HL-60/S4 treated with phorbol 12-myristate 13-acetate at 8.2 ng/mL for 4 days and 3 days (cell line): ENCODE data around the gene SBF2.
"Not testable (repeated sequence)": the region's sequence is repeated elsewhere in the genome, so short reads cannot be mapped to it uniquely, and the experiment has no call there.

ENCODE experiments used
- in situ Hi-C: fragments of 300-500 bp; cut with MboI; formaldehyde crosslinking; loops from 2 replicates; pipeline ENCODE4 v1.15.0; 2022; ENCODE audit warnings: low sequenced_read_pairs

The SBF2 gene

GRCh38 chr11:10076458-10077141, 217.4 kb downstream of the SBF2 start:
- in situ Hi-C loops: no loop called here

DNA sequence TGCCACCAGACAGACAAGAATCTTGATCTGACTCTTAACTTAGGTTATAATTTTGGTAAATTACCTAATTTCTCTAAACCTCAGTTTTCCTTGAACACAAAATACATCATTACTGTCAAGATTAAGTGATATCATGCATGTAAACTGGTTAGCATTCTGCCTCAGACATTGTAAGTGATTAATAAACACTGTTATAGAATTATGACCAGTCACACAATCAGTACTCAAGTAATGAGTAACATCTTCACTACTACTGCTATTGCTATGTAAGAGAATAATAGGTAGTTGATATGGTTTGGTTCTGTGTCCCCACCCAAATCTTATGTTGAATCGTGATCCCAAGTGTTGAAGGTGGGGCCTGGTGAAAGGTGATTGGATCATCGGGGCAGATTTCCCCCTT, 218.9 kb downstream of the SBF2 start:
- in situ Hi-C loops: no loop called here

DNA sequence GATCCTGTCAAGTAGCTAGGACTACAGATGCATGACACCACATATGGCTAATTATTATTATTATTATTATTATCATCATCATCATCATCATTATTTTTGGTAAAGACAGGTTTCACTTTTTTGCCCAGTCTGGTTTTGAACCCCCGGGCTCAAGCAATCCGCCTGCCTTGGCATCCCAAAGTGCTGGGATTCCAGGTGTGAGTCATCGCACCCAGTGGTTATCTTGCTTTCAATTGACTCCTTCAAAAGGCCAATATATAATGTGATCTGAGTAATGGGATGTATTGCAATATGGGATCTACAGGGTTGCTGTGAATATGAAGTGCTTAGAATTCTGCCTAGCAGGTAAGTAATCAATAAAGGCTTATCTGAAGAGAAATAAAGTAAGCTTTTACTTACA, 221.2 kb downstream of the SBF2 start:
- in situ Hi-C loops: no loop called here

DNA sequence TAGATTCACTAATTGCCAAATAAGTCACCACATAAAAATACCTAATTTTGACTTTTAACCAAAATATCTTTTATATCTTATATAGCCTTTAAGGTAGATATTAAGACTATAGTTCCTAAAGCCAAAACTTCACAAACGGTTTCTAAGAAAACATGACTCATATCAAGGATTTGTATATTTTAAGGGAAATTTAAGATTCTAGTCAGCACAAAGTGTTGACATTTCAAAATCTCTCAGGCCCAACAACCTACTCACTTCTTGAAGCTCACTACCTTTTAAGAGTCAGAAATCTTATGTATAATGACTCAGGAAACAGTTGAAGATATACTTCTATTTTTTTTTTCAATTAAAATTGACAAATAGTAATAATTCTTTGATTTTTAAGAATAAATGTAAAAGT, 221.9 kb downstream of the SBF2 start:
- in situ Hi-C loops: no loop called here

- in situ Hi-C loops: no loop called here
Observed at GRCh38 chr11:10067629-10068300, 226.3 kb downstream of the SBF2 start.

GRCh38 chr11:10066441-10066840, 227.6 kb downstream of the SBF2 start:
- in situ Hi-C loops: no loop called here

GRCh38 chr11:10064828-10065227, 229.2 kb downstream of the SBF2 start:
- in situ Hi-C loops: no loop called here

- in situ Hi-C loops: no loop called here
Observed at GRCh38 chr11:10058356-10058755, 235.7 kb downstream of the SBF2 start.

GRCh38 chr11:10051868-10052586, 242.0 kb downstream of the SBF2 start:
- in situ Hi-C loops: no loop called here

- in situ Hi-C loops: no loop called here
Observed at GRCh38 chr11:10050561-10050960, 243.5 kb downstream of the SBF2 start.

DNA sequence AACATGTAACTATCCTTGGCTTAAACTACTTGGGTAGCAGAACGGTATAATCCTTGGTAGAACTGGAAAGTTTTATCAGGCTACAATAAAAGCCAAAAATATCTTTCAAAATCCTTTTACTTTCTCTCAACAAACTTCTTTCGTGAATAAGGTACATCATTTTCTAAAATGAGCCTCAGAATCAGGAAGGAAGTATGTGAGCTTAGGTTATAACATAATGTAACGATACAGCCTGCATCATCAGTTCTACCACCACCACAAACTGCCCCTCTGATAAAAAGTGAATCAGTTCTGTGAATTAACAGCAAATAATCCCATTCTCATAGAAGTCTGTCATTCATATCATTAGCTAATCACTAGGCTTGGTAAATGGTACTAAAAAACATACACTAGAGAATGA, 244.3 kb downstream of the SBF2 start:
- in situ Hi-C loops: no loop called here

- in situ Hi-C loops: no loop called here
Observed at GRCh38 chr11:10048350-10048749, 245.7 kb downstream of the SBF2 start.

DNA sequence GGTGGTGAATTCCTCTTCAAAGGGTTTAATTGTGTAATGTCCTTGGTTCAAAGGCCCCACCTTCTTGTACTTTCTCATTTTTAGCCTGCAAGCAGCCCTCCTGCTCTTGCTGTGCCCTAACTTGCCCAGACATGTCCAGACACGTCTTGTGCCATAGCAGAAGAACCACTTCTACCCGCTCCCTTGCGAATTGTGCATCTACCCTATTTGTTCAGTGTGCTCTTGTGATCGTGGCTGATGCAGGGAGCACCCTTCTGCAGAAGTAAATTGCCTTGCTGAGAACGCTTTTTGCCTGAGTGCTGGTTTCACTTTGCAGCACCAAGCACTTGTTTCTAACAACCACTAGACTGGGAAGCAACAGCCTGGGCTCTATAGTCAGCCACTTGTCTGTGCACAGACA, 249.4 kb downstream of the SBF2 start:
- in situ Hi-C loops: no loop called here

DNA sequence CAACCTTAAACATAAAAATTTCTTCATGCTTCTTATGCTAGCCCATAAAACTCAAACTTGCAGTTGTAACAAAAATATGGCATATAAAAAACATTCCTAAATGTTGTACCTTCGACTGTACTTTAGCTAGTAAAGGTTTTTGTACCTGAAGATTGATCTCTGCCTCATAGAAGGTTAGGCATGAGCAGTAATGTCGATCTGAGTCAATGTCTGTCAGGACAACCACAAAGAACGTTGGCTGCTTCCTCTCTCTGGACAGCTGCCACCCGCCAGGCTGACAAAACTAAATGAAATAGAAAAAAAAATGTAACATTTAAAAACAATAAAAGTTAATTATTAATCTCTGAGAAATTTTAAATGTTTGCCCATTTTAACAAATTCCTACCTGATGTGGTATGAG, 251.3 kb downstream of the SBF2 start:
- in situ Hi-C loops: no loop called here

DNA sequence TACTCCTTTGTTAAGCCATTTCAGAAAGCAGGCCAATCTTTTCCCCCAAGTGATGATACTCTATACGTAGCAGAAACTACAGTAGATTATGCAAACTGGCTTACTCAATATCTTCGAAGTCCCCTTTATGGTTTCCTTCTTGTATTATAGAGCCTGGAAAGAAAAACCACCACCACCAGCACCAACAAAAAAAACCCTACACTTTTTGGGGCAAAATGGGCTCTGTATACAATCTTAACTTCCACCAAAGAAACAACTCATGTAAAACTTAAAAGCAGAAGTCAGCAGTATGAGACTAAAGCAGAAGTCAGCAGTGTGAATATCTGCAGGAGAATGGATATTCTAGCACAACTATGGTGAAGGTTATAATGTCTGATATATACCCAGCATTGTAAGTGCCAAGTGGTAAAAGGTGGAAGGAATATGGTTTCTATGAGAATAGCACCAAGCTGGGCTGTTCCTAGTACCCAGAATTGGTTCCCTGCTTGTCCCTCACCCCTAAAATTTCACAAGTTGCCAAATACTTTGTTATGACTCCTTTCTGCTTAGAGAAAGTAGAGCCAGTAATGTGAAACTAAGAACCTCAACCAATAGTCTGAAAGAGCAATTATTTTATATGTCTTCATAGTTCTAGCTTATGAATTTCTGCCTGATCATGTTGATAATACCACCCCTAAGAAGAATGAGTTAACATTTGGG, 252.1 kb downstream of the SBF2 start:
- in situ Hi-C loops: no loop called here

DNA sequence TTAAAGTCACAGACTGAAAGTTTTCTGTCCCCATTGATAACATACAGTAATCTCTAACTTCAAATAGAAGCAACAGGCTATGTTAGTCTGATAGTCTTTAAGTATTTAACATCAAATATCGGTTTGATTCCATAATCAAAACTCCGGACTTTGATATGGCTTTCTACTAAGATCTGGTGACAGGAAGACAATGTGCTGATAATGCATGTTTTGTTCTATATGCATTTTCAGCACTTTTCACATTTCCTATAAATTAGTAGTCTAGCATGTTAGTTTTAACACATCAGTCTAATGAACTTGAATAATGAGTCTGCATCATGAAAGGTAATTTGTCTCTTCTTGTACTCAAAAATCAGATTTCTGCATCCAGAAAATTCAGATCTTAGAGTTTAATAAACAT, 252.7 kb downstream of the SBF2 start:
- in situ Hi-C loops: no loop called here

DNA sequence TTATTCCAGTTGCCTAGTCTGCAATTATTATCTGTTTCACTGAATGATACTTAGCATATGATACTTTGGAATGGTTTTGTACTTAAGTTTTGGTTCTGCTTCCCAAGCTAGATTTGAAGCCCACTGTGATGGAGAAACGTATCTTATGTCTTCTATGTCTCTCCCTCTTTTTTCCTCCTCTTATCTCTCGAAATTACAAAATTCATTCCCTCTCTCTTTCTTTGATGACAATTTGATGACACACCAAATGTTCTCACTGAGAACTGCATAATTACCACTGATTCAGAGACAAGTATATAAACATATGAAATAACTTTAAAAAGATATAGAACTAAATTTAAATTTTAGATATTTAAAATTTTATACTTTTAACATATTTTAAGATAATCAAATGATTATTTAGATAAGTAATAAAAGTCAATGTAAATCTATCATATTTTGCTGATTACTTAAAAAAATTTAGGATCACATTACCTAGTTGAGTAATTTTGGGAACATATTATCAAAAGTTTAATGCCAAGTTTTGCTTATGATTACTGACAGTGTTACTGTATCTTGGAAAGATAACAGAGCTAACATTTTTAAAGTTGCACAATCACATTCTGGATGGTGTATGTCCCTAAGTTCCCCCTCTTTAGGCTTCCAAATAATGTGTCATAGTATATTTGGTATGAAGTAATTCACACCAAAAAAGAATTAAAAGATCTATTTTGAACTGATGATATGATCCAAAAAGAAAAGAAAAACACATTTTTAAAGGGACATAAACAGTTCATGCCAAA, 255.3 kb downstream of the SBF2 start:
- in situ Hi-C loops: no loop called here

- in situ Hi-C loops: not testable (repeated sequence)
Observed at GRCh38 chr11:10035932-10036331, 258.1 kb downstream of the SBF2 start.

DNA sequence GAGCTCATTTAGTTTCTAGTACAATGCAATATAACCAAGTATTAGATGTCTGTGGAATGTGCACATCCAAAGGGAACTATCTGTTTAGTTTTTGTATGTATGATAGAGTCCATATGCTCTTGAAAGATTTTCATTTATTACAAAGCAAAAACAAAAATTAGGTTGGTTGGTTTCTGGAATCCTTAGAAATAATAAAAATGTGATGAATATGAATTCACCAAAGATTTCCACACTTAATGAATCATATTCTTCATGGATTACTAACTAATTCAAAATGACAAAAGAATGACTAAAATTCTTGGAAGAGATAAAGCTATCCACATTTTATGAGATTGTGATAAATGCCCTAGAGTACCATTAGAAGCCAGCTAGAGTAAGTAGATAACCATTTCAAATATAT, 261.1 kb downstream of the SBF2 start:
- in situ Hi-C loops: no loop called here

- in situ Hi-C loops: no loop called here
Observed at GRCh38 chr11:10030122-10030490, 263.9 kb downstream of the SBF2 start.
